ENCODE data around the gene TFR2.
"Not testable (repeated sequence)": the region's sequence is repeated elsewhere in the genome, so short reads cannot be mapped to it uniquely, and the experiment has no call there.

Gene TFR2

GRCh38 chr7:100677308-100678267 is 36.2 kb upstream of the TFR2 start:
- no peak for DNase-seq

- no peak for DNase-seq
These were observed 35.4 kb upstream of the TFR2 start for GRCh38 chr7:100676501-100677306.

- peak; percentile 33 for DNase-seq
These were observed 34.4 kb upstream of the TFR2 start for GRCh38 chr7:100675581-100676350.

GRCh38 chr7:100675105-100675451 is 33.7 kb upstream of the TFR2 start:
- no peak for DNase-seq

- no peak for DNase-seq
These were observed 33.2 kb upstream of the TFR2 start for GRCh38 chr7:100674411-100675104.

GRCh38 chr7:100673942-100674410 is 32.6 kb upstream of the TFR2 start:
- no peak for DNase-seq

- peak; percentile 96 for DNase-seq
These were observed 32.1 kb upstream of the TFR2 start, which contains the start of gene GNB2 for GRCh38 chr7:100673302-100673941. GNB2 (plus strand) TSS chr7:100673740; CDS start chr7:100676266, 2,526 bp downstream.

- no peak for DNase-seq
These were observed 30.3 kb upstream of the TFR2 start for GRCh38 chr7:100671353-100672327.

GRCh38 chr7:100670074-100670473 is 28.7 kb upstream of the TFR2 start:
- no peak for DNase-seq

- DNase-seq: not testable (repeated sequence)
These were observed 27.8 kb upstream of the TFR2 start for GRCh38 chr7:100669106-100669505.

- DNase-seq: no peak
These were observed 26.7 kb upstream of the TFR2 start for GRCh38 chr7:100668069-100668449.

- DNase-seq: no peak
These were observed 26.1 kb upstream of the TFR2 start for GRCh38 chr7:100667331-100668068.

GRCh38 chr7:100665168-100665726 is 23.9 kb upstream of the TFR2 start:
- no peak for DNase-seq

- not testable (repeated sequence) for DNase-seq
These were observed 20.9 kb upstream of the TFR2 start for GRCh38 chr7:100662194-100662776.

- DNase-seq: peak; percentile 67
These were observed 14.7 kb upstream of the TFR2 start, which contains the start of gene ACTL6B for GRCh38 chr7:100655908-100656674. ACTL6B (minus strand) TSS chr7:100656448; CDS start chr7:100656354, 94 bp downstream.

- DNase-seq: no peak
These were observed 13.8 kb upstream of the TFR2 start for GRCh38 chr7:100654908-100655831.
